SKM-1 treated with dmso at 0.1 percent for 144 hours (cell line): ENCODE results near the gene TIMM10.

Source experiments
- DNase-seq: peaks from one replicate; lab custom pipeline; 2025; ENCODE audit not compliant: unreplicated experiment; lab: John Stamatoyannopoulos, UW

The TIMM10 gene

GRCh38 chr11:57530596-57531507 lies at the start of gene TIMM10:
TSS of gene TIMM10 (minus strand) at chr11:57530754. CDS start at chr11:57530189, 565 bp downstream.
- peak; percentile 99 for DNase-seq

GRCh38 chr11:57574061-57574460 lies 43.5 kb upstream of the TIMM10 start:
- no peak for DNase-seq

- peak; percentile 71 for DNase-seq
These were observed 41.1 kb upstream of the TIMM10 start for GRCh38 chr11:57571606-57572005.

- peak; percentile 67 for DNase-seq
These were observed 37.8 kb upstream of the TIMM10 start for GRCh38 chr11:57568330-57568766.

GRCh38 chr11:57567515-57568329 lies 37.2 kb upstream of the TIMM10 start, which contains the start of gene UBE2L6:
TSS of gene UBE2L6 (minus strand) at chr11:57567672. CDS start at chr11:57567611, 61 bp downstream.
- DNase-seq, result no peak

GRCh38 chr11:57566905-57567514 lies 36.5 kb upstream of the TIMM10 start:
- DNase-seq, result no peak

GRCh38 chr11:57566005-57566904 lies 35.7 kb upstream of the TIMM10 start:
- DNase-seq, result no peak

- no peak for DNase-seq
These were observed 32.0 kb upstream of the TIMM10 start for GRCh38 chr11:57562596-57562995.

GRCh38 chr11:57560146-57560545 lies 29.6 kb upstream of the TIMM10 start:
- no peak for DNase-seq

- DNase-seq, result no peak
These were observed 25.5 kb upstream of the TIMM10 start for GRCh38 chr11:57556041-57556440.

- DNase-seq, result no peak
These were observed 24.8 kb upstream of the TIMM10 start for GRCh38 chr11:57555393-57555792.

GRCh38 chr11:57552479-57552878 lies 21.9 kb upstream of the TIMM10 start:
- DNase-seq, result no peak

- DNase-seq, result no peak
These were observed 21.4 kb upstream of the TIMM10 start for GRCh38 chr11:57551941-57552340.

GRCh38 chr11:57549983-57550382 lies 19.4 kb upstream of the TIMM10 start:
- DNase-seq, result no peak

- peak; percentile 23 for DNase-seq
These were observed 17.4 kb upstream of the TIMM10 start for GRCh38 chr11:57547854-57548377.

GRCh38 chr11:57546869-57547475 lies 16.4 kb upstream of the TIMM10 start:
- no peak for DNase-seq

- DNase-seq, result no peak
These were observed 15.9 kb upstream of the TIMM10 start for GRCh38 chr11:57546451-57546850.

- no peak for DNase-seq
These were observed 15.3 kb upstream of the TIMM10 start for GRCh38 chr11:57545883-57546282.

- no peak for DNase-seq
These were observed 14.0 kb upstream of the TIMM10 start for GRCh38 chr11:57544566-57544965.

GRCh38 chr11:57543593-57543992 lies 13.0 kb upstream of the TIMM10 start:
- DNase-seq, result no peak
